ENCODE measurements around the gene SLC22A25.

Gene SLC22A25

GRCh38 chr11:63240791-63241379 is 2.5 kb downstream of the SLC22A25 start:
- Histone ChIP-seq H3K4ac (ENCODE audit: low read depth in 1 of 2, low read length in 2 of 2) (no peak overlapping the region), H3K9me3 (ENCODE audit: control insufficient read depth, low read length) (no peaks in the 10 kb centered on the region), H2AK5ac (ENCODE audit: low read length, severe bottlenecking) (no peak overlapping the region), H4K91ac (ENCODE audit: low read length) (no peak overlapping the region), H3K14ac (ENCODE audit: low read length in 2 of 2) (no peak overlapping the region), H3K4me1 (ENCODE audit: control insufficient read depth, insufficient read depth, low read depth, low read length) (no peaks in the 10 kb centered on the region), H3K9ac (ENCODE audit: low read length) (no peak overlapping the region), H3K27me3 (ENCODE audit: control insufficient read depth in 1 of 2, insufficient read depth in 1 of 2, low read length in 2 of 2) (no peaks in the 10 kb centered on the region), H3K23ac (ENCODE audit: low read length in 2 of 2) (no peak overlapping the region), H4K8ac (ENCODE audit: low read length) (no peak overlapping the region), H2AFZ (ENCODE audit: low read depth, low read length) (no peak overlapping the region), H3K79me1 (replicated peaks; ENCODE audit: low read length, poor library complexity, severe bottlenecking) (no peaks in the 10 kb centered on the region), H3K27ac (ENCODE audit: low read length, poor library complexity, severe bottlenecking) (no peak overlapping the region), H2BK120ac (ENCODE audit: low read depth, low read length) (no peak overlapping the region), H3K4me3 (ENCODE audit: insufficient read depth in 1 of 2, low read depth in 1 of 2, low read length in 2 of 2) (no peak overlapping the region), H2BK15ac (ENCODE audit: low read depth, poor library complexity, severe bottlenecking) (no peak overlapping the region), H3K4me2 (ENCODE audit: low read length, poor library complexity, severe bottlenecking) (no peak overlapping the region), H3K36me3 (ENCODE audit: control insufficient read depth in 1 of 2, insufficient read depth in 2 of 2, low read depth in 1 of 2, low read length in 2 of 2) (no peaks in the 10 kb centered on the region), H3K18ac (ENCODE audit: low read depth in 1 of 2, low read length in 2 of 2) (no peak overlapping the region), H2BK5ac (ENCODE audit: low read depth, low read length, poor library complexity, severe bottlenecking) (no peak overlapping the region), H2BK12ac (ENCODE audit: low read length in 2 of 2) (no peak overlapping the region)
- no peak for DNase-seq

DNA sequence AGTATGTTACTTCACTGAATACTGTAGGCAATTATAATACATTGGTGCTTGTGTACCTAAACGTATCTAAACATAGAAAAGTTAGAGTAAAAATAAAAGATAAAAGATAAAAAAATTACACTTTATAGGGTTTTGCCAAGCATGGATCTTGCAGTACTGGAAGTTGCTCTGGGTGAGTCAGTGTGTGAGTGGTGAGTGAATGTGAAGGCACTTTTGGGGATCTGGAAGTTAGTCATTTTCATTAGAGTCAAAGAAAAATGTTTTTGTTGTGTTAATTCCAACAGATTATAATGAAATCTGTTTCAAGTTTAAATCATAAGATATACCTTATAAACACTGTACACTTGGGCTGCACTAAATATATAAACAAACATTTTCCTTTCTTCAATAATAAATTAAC is 3.3 kb downstream of the SLC22A25 start:
- Histone ChIP-seq H2AFZ (ENCODE audit: low read depth, low read length) (no peak overlapping the region), H2AK5ac (ENCODE audit: low read length, severe bottlenecking) (no peak overlapping the region), H4K8ac (ENCODE audit: low read length) (no peak overlapping the region), H2BK15ac (ENCODE audit: low read depth, poor library complexity, severe bottlenecking) (no peak overlapping the region), H3K4me3 (ENCODE audit: insufficient read depth in 1 of 2, low read depth in 1 of 2, low read length in 2 of 2) (no peak overlapping the region), H3K27ac (ENCODE audit: low read length, poor library complexity, severe bottlenecking) (no peak overlapping the region), H3K4ac (ENCODE audit: low read depth in 1 of 2, low read length in 2 of 2) (no peak overlapping the region), H3K18ac (ENCODE audit: low read depth in 1 of 2, low read length in 2 of 2) (no peak overlapping the region), H3K79me1 (replicated peaks; ENCODE audit: low read length, poor library complexity, severe bottlenecking) (no peaks in the 10 kb centered on the region), H2BK5ac (ENCODE audit: low read depth, low read length, poor library complexity, severe bottlenecking) (no peak overlapping the region), H3K23ac (ENCODE audit: low read length in 2 of 2) (no peak overlapping the region), H4K91ac (ENCODE audit: low read length) (no peak overlapping the region), H3K27me3 (ENCODE audit: control insufficient read depth in 1 of 2, insufficient read depth in 1 of 2, low read length in 2 of 2) (no peaks in the 10 kb centered on the region), H3K36me3 (ENCODE audit: control insufficient read depth in 1 of 2, insufficient read depth in 2 of 2, low read depth in 1 of 2, low read length in 2 of 2) (no peaks in the 10 kb centered on the region), H3K14ac (ENCODE audit: low read length in 2 of 2) (no peak overlapping the region), H3K4me1 (ENCODE audit: control insufficient read depth, insufficient read depth, low read depth, low read length) (no peaks in the 10 kb centered on the region), H2BK120ac (ENCODE audit: low read depth, low read length) (no peak overlapping the region), H3K4me2 (ENCODE audit: low read length, poor library complexity, severe bottlenecking) (no peak overlapping the region), H2BK12ac (ENCODE audit: low read length in 2 of 2) (no peak overlapping the region), H3K9ac (ENCODE audit: low read length) (no peak overlapping the region), H3K9me3 (ENCODE audit: control insufficient read depth, low read length) (no peaks in the 10 kb centered on the region)
- no CpG with 5 or more reads among the region's 1 CpG for WGBS
- DNase-seq = no peak

DNA sequence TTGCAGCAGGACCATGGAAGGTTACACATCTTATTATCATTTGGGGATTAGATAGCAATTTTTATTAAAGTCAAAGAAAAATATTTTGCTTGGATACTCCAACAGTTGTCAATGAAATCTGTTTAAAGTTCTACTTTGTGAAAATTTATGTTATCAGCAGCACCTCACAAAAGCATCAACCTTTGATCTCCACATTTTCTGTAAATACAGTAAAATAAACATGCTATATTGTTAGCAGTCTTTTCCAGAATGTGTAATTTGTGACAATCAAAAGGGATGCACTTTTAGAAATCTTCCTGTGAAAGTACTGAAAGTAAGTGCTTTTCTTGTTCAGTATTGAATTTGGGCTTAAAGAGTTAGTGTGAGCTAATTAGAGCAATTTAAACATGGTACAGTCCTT is 4.1 kb downstream of the SLC22A25 start:
- H3K27ac ChIP-seq (ENCODE audit: low read length, poor library complexity, severe bottlenecking) = no peak overlapping the region
- no peaks in the 10 kb centered on the region for H3K9me3 ChIP-seq (ENCODE audit: control insufficient read depth, low read length)
- H4K91ac ChIP-seq (ENCODE audit: low read length) = no peak overlapping the region
- H3K36me3 ChIP-seq (ENCODE audit: control insufficient read depth in 1 of 2, insufficient read depth in 2 of 2, low read depth in 1 of 2, low read length in 2 of 2) = no peaks in the 10 kb centered on the region
- no peak overlapping the region for H2AK5ac ChIP-seq (ENCODE audit: low read length, severe bottlenecking)
- no peak overlapping the region for H3K4me3 ChIP-seq (ENCODE audit: insufficient read depth in 1 of 2, low read depth in 1 of 2, low read length in 2 of 2)
- no peaks in the 10 kb centered on the region for H3K27me3 ChIP-seq (ENCODE audit: control insufficient read depth in 1 of 2, insufficient read depth in 1 of 2, low read length in 2 of 2)
- H3K4me2 ChIP-seq (ENCODE audit: low read length, poor library complexity, severe bottlenecking) = no peak overlapping the region
- no peak for DNase-seq
- no peak overlapping the region for H3K9ac ChIP-seq (ENCODE audit: low read length)
- no peak overlapping the region for H2BK120ac ChIP-seq (ENCODE audit: low read depth, low read length)
- no peak overlapping the region for H3K14ac ChIP-seq (ENCODE audit: low read length in 2 of 2)
- no peak overlapping the region for H3K23ac ChIP-seq (ENCODE audit: low read length in 2 of 2)
- no peak overlapping the region for H2BK5ac ChIP-seq (ENCODE audit: low read depth, low read length, poor library complexity, severe bottlenecking)
- no peak overlapping the region for H3K4ac ChIP-seq (ENCODE audit: low read depth in 1 of 2, low read length in 2 of 2)
- no peak overlapping the region for H2BK12ac ChIP-seq (ENCODE audit: low read length in 2 of 2)
- H3K79me1 ChIP-seq (replicated peaks; ENCODE audit: low read length, poor library complexity, severe bottlenecking) = no peaks in the 10 kb centered on the region
- no peaks in the 10 kb centered on the region for H3K4me1 ChIP-seq (ENCODE audit: control insufficient read depth, insufficient read depth, low read depth, low read length)
- H2AFZ ChIP-seq (ENCODE audit: low read depth, low read length) = no peak overlapping the region
- H2BK15ac ChIP-seq (ENCODE audit: low read depth, poor library complexity, severe bottlenecking) = no peak overlapping the region
- no peak overlapping the region for H4K8ac ChIP-seq (ENCODE audit: low read length)
- H3K18ac ChIP-seq (ENCODE audit: low read depth in 1 of 2, low read length in 2 of 2) = no peak overlapping the region

- H2AFZ ChIP-seq (ENCODE audit: low read depth, low read length) = no peak overlapping the region
- H3K4me3 ChIP-seq (ENCODE audit: insufficient read depth in 1 of 2, low read depth in 1 of 2, low read length in 2 of 2) = no peak overlapping the region
- no peak overlapping the region for H3K4me2 ChIP-seq (ENCODE audit: low read length, poor library complexity, severe bottlenecking)
- no peak overlapping the region for H3K18ac ChIP-seq (ENCODE audit: low read depth in 1 of 2, low read length in 2 of 2)
- no peak overlapping the region for H3K23ac ChIP-seq (ENCODE audit: low read length in 2 of 2)
- no peak overlapping the region for H4K91ac ChIP-seq (ENCODE audit: low read length)
- no peaks in the 10 kb centered on the region for H3K4me1 ChIP-seq (ENCODE audit: control insufficient read depth, insufficient read depth, low read depth, low read length)
- no peak for DNase-seq
- H2BK120ac ChIP-seq (ENCODE audit: low read depth, low read length) = no peak overlapping the region
- no peak overlapping the region for H2AK5ac ChIP-seq (ENCODE audit: low read length, severe bottlenecking)
- H3K9me3 ChIP-seq (ENCODE audit: control insufficient read depth, low read length) = no peaks in the 10 kb centered on the region
- H3K14ac ChIP-seq (ENCODE audit: low read length in 2 of 2) = no peak overlapping the region
- no peak overlapping the region for H2BK5ac ChIP-seq (ENCODE audit: low read depth, low read length, poor library complexity, severe bottlenecking)
- no peak overlapping the region for H4K8ac ChIP-seq (ENCODE audit: low read length)
- no peak overlapping the region for H3K4ac ChIP-seq (ENCODE audit: low read depth in 1 of 2, low read length in 2 of 2)
- H3K79me1 ChIP-seq (replicated peaks; ENCODE audit: low read length, poor library complexity, severe bottlenecking) = no peaks in the 10 kb centered on the region
- no peak overlapping the region for H2BK12ac ChIP-seq (ENCODE audit: low read length in 2 of 2)
- H3K27ac ChIP-seq (ENCODE audit: low read length, poor library complexity, severe bottlenecking) = no peak overlapping the region
- no peaks in the 10 kb centered on the region for H3K36me3 ChIP-seq (ENCODE audit: control insufficient read depth in 1 of 2, insufficient read depth in 2 of 2, low read depth in 1 of 2, low read length in 2 of 2)
- no peaks in the 10 kb centered on the region for H3K27me3 ChIP-seq (ENCODE audit: control insufficient read depth in 1 of 2, insufficient read depth in 1 of 2, low read length in 2 of 2)
- no peak overlapping the region for H3K9ac ChIP-seq (ENCODE audit: low read length)
- H2BK15ac ChIP-seq (ENCODE audit: low read depth, poor library complexity, severe bottlenecking) = no peak overlapping the region
Measured at GRCh38 chr11:63237413-63237812, 6.0 kb downstream of the SLC22A25 start.
